Astrocyte of the hippocampus (primary cell): ENCODE measurements around the gene TRPC1.
"Not testable (repeated sequence)": the region's sequence is repeated elsewhere in the genome, so short reads cannot be mapped to it uniquely, and the experiment has no call there.

Source experiments
- DNase-seq: peaks from one replicate; pipeline ENCODE4 v3.0.0; 2011; ENCODE audit warnings: low read depth, low spot score

The TRPC1 gene

GRCh38 chr3:142752605-142753004, 28.8 kb downstream of the TRPC1 start:
- not testable (repeated sequence) for DNase-seq

GRCh38 chr3:142754494-142754893, 30.7 kb downstream of the TRPC1 start:
- no peak for DNase-seq

GRCh38 chr3:142768338-142768737, 44.5 kb downstream of the TRPC1 start:
- no peak for DNase-seq

DNA sequence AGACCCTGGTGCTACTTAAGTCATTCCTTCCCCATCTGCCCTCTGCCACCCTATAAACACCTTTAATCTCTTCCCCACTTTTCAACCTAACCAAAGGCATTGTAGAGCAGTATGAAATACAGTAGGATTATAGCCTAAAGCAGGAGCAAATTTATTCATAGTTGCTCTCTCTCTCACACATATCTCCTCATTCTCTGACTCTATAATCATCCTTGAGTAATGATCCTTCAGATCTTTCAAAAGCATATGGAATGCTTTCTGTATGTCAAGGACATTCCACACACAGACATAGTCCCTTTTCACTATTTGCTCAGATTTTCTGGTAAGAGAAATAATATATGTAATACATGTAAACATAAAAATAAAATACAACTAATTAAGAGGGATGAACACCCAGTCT, 54.1 kb downstream of the TRPC1 start:
- DNase-seq: no peak

DNA sequence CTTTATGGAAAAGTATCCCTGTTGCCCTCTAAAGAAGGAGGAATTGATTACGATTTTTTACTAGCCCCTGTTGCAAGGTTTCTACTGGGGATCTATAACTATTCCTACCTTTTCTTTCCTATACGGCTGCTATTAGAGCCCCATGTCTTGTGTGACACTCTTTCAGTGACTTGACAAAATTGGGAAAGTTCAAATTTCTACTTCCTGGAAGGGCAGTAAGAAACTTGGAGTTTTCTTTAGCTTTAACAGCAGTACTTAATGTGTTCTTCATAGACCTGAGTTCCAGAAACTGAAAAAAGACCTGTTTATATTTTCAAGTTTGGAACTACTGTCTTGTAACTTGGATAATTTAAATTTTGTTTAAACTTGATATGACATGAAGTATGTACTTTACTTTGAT, 54.7 kb downstream of the TRPC1 start:
- DNase-seq: no peak

- DNase-seq: no peak
Measured at GRCh38 chr3:142779591-142779990, 55.8 kb downstream of the TRPC1 start.

GRCh38 chr3:142782616-142783015, 58.8 kb downstream of the TRPC1 start:
- no peak for DNase-seq

GRCh38 chr3:142784228-142784627, 60.4 kb downstream of the TRPC1 start:
- no peak for DNase-seq

DNA sequence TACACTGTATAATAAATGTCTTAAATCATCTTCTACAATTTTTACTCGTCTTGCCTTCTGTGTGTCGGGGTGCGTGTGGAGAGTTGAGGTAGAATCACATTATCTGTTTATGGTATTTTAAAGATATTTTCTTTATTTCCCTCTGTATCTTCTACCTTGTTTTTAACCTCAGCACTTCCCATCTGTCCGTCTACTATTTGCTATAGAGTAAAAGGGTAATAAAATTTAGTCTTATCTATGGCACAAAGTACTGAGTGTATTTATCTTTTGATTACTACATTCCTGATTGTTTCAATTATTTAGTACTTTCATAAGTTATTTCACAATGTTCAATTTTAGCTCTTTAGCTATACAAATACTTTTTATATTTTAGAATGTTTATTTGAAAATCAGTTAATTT, 62.2 kb downstream of the TRPC1 start:
- no peak for DNase-seq

DNA sequence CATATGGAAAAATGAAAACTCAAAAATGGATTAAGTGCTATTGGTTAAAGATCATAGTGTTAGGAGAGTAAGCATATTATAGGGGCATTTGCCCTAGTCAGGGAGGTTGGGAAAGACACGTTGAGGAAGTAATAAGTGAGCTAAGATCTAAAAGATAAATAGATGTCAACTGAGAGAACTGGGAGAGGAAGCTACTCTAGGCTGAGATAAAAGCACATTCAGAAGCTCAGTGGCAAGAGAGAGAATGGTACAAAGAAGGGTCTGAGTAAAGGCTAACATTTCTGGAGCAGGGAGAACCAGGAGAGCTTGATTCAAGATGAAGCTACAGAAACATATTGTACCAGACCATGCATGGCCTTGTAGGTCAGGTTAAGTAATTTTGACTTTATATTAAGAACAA, 63.9 kb downstream of the TRPC1 start:
- DNase-seq: no peak

DNA sequence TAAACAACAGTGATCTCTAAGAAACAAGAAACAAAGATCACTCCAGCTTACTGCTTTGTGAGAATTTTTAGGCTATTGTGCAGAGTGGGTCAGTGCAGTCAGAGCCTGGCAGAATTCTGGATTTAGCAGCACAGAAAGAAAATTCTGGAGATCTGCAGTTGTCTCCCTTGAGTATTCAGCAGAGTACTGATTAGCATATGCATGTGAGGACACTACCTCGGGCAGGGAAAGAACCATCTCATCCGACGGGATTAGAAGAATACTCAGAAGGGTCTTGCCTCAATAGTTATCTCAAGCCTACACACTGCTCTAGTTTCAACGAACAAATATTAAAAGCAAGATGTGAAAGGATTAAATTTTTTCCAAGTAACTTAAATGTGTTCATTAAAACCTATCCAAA, 70.7 kb downstream of the TRPC1 start:
- no peak for DNase-seq

DNA sequence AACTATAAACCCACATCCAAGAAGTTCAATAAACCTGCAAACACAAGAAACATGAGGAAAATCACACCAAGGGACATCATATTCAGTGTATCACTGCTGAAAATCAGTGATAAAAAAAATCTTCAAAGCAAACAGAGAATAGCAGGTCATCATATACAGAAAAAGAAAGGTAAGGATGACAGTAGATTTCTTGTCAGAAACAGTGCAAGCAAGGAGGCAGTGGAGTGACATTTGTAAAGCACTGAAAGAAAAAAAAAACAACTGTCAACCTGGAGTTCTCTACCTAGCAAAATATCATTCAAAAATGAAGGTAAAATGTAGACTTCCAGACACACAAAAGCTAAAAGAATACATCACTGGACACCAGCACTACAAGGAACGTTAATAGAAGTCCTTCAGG, 71.5 kb downstream of the TRPC1 start:
- DNase-seq: no peak

DNA sequence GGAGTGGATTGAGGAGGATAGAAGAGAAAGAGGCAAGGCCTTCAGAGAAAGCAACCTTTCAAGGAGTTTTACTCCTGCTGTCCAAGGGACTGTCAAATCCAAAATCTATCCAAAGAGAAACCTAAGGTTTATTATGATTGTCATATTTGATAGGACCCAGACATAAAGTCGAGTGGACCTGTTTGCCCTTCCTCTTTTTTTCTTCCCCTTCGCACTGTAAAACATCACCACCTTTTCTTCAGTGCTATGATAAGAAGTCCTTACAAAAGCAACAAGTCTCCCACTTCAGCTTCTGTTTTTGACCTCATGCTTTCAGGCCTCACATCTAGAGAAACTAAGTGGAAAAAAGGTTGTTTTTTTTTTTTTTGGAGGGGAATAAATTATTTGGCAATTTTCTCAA, 73.0 kb downstream of the TRPC1 start:
- DNase-seq: no peak

- DNase-seq: no peak
Measured at GRCh38 chr3:142801746-142802145, 77.9 kb downstream of the TRPC1 start.

- DNase-seq: no peak
Measured at GRCh38 chr3:142802891-142803290, 79.1 kb downstream of the TRPC1 start.

- DNase-seq: peak; percentile 50
Measured at GRCh38 chr3:142808103-142808917, 84.5 kb downstream of the TRPC1 start.

DNA sequence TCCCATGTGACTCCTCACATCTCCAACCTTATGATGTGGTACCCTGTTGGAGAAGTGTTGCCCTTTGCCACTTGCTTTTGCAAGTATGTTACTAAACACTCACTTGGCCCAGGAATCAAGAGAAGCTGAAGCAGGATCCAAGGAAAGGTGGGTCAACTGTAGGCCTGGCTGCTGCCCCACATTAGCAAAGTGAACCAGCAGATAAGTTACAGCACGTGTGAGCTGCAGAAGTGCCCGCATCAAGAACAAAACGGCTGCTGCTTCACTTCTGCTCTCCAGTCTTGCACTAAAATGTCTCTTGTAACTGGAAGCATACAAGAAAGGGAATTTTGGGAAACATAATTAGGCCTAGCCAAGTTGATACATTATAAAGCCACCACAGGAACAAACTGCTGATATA, 85.4 kb downstream of the TRPC1 start:
- DNase-seq: no peak

DNA sequence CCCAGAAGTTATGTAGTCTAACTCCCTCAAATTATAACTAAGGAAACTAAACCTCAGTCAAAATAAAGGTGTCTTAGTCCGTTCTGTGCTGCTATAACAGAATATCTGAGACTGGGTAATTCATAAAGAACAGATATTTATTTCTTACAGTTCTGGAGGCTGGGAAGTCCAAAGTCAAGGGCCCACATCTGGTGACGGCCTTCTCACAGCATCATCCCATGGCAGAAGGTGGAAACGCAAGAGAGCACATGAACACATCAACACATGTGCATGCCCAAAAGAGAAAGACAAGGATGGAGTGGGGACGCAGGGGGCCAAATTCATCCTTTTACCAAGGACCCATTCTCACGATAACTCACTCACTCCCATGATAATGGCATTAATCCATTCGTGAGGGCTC, 92.0 kb downstream of the TRPC1 start:
- DNase-seq: no peak

DNA sequence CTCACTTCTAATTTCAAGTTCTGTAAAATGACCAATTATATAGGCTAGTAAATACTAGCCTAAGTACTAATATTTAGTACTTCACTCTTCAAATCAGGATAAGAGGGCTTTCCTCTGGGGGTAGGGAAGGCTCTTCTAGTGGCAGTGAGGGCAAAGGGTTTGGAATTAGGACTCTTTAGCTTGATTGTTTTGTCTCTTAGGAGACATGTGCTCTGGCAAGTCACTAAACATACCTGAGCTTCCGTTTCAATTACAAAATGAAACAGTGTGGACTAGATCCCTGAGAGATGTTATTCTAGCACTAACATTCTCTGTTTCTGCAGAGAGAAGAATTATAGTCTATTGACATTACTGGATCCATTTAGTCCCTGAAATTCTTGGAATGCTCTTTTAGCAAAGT, 93.5 kb downstream of the TRPC1 start:
- no peak for DNase-seq

- DNase-seq: no peak
Measured at GRCh38 chr3:142817897-142818296, 94.1 kb downstream of the TRPC1 start.

- no peak for DNase-seq
Measured at GRCh38 chr3:142818651-142819050, 94.8 kb downstream of the TRPC1 start.

DNA sequence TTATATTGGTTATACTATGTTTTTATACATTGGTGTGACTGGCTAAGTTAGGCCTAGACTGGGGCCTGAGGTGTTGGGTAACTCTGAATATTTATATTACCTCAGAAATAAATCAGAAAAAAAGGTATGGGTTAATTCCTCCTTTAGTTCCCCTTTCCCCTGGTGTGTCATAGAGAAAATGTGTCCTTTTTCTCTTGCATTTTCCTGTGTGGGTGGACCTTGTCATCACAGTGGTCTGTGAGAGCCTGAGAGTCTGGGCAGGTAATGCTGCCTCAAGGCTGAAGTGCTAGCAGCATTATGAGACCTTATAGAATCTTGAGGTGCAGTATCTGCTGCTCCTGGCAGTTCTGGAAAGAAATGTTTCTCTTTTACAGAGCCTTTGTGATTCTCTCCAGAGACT, 95.3 kb downstream of the TRPC1 start:
- no peak for DNase-seq

DNA sequence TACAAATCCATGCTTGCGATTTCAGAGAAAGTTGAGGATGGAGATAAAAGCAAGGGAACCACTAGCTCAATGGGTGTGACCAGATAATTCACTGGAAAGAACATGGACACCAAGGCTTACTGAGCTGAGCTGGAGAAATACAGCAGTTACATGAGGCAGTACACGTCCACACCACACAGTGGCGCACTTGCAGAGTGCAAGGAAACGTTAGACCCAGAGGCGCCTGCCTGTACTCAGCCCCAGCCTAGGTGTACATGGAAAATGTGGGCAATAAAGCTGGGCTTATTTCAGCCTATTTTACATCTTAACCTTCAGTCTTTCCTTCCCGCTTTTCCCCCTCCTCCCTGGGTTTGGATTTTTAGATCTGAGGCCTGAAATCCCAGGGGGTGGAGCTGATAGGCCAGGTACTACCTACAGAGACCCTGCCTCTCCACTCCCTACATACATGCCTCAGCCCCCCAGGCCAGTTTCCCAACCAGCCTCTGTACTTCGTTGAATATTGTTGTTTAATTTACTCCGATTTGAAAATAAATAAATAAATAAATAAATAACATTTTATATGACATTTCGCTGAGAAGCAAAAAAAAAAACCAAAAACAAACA, 105.0 kb downstream of the TRPC1 start:
- peak; percentile 90 for DNase-seq

GRCh38 chr3:142837526-142837925, 113.7 kb downstream of the TRPC1 start:
- no peak for DNase-seq
